C4-2B (cell line): ENCODE data around the gene ITPKA.

Source experiments
- H3K27ac ChIP-seq: fragments of 450-650 bp; 2 replicates; pipeline ENCODE4 v1.5.1; 2017
- CTCF ChIP-seq: fragments of 450-650 bp; conservative IDR thresholded peaks from 2 replicates; pipeline ENCODE4 v1.5.1; 2017; ENCODE audit warnings: mild to moderate bottlenecking
- ZFX ChIP-seq: fragments of 450-650 bp; IDR thresholded peaks from 2 replicates; pipeline ENCODE4 v1.6.1; 2017

ITPKA gene

DNA sequence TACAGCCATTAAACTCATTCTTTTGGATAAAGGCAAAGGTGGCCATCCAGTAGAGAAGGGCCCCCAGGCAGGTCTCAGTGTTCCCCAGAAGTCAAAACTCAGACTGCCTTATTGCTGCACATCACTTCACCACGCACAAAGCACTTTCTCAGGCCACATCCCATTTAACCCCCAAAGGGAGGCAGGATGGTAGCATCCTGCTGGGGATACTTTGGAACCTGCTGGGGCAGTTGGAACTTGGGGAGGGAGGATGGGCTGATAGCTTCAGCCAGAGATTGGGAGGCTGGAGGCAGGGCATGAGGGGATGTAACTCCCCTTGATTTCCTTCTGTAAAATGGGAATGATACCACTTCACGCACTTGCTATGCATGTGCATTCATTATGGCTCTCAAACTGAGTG, 5.0 kb downstream of the ITPKA start:
- no peak overlapping the region for H3K27ac ChIP-seq
- no peak for TF ChIP-seq ZFX
- TF ChIP-seq CTCF: no peak

DNA sequence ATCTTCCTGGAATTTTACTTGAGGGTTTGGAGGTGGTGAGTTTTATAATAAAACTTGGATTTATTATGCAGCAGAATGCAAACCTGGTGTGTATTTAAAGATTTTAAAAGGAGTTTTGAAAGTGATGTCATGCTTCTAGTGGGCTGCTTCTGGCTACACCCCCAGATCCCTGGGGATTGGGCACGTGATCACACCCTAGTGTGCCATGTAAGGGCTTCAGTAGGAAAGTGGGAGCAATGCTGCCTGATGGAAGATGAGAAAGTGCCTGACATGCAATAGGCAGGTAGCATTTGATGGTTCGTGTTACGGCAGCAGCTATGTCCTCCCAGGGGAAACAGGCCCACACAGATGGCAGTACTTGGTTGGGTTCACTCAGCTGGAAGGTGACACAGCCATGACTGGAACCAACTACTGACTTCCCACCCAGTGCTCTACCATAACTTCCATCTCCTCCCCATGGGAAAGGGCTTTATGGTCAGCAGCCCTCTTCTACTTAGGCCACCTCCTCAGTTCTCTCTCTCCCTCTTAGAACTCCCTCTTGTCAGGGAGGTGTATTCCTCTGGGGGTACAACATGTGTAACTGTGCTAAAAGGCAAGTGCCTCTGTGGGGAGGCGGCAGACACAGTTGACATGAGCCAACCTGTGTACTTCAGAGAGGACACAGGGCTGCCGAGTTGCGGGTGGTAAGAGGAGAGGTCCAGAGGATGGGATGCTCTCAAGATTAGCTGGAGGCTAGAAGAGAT, 5.6 kb downstream of the ITPKA start:
- TF ChIP-seq ZFX: no peak
- TF ChIP-seq CTCF: no peak
- no peak overlapping the region for H3K27ac ChIP-seq

DNA sequence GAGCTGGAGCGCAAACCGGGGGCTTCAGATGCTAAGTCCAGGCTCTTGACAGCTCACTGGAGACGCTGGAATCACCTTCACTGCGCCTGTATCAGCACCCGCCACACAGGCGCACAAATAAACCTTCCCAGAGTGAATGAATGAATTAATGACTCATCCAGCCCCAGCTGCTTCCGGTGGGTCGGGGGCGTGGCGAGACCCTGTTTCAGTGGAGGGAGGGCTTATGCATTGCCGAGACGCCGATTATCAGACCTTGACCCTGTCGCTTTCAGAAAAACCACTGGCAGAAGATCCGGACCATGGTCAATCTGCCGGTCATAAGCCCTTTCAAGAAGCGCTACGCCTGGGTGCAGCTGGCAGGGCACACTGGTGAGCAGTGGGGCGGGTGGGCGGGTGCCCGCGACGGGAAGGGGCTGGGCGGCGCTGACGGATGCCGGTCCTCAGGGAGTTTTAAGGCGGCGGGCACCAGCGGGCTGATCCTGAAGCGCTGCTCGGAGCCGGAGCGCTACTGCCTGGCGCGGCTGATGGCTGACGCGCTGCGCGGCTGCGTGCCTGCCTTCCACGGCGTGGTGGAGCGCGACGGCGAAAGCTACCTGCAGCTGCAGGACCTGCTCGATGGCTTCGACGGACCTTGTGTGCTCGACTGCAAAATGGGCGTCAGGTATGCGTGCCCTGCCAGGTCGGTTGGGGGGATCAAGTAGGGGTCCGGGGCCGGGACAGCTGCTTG, 7.7 kb downstream of the ITPKA start:
- TF ChIP-seq ZFX: no peak
- no peak for TF ChIP-seq CTCF
- no peak overlapping the region for H3K27ac ChIP-seq

DNA sequence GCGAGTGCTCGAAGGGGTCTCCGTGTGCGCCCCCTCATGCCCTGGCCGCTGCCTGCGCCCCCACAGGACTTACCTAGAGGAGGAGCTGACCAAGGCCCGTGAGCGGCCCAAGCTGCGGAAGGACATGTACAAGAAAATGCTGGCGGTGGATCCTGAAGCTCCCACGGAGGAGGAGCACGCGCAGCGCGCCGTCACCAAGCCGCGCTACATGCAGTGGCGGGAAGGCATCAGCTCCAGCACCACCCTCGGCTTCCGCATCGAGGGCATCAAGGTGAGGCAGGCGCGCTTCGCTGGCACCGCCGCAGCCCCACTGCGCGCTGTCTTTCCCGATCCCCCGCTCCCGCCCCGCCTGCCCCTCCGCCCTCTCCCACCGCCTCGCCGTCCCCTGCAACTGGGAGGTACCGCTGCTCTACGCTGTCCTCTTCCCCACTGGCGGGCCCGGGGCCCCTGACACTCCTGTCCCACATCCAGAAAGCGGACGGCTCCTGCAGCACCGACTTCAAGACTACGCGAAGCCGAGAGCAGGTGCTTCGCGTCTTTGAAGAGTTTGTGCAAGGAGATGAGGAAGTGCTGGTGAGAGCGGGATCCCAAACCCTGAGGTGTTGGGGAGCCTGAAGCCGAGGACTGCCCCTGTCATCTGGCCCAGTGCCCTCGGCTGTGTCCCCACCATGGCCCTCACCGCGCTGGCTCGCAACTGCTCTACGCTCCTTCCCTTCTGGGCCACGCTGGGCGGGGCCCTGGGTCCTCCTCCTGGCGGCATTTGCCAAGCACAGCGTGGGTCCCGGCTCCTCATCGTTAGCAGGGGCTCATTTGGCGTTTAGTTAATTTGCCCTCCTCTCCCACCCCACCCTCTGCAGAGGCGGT, 8.5 kb downstream of the ITPKA start:
- TF ChIP-seq CTCF (no peak), ZFX (no peak)

DNA sequence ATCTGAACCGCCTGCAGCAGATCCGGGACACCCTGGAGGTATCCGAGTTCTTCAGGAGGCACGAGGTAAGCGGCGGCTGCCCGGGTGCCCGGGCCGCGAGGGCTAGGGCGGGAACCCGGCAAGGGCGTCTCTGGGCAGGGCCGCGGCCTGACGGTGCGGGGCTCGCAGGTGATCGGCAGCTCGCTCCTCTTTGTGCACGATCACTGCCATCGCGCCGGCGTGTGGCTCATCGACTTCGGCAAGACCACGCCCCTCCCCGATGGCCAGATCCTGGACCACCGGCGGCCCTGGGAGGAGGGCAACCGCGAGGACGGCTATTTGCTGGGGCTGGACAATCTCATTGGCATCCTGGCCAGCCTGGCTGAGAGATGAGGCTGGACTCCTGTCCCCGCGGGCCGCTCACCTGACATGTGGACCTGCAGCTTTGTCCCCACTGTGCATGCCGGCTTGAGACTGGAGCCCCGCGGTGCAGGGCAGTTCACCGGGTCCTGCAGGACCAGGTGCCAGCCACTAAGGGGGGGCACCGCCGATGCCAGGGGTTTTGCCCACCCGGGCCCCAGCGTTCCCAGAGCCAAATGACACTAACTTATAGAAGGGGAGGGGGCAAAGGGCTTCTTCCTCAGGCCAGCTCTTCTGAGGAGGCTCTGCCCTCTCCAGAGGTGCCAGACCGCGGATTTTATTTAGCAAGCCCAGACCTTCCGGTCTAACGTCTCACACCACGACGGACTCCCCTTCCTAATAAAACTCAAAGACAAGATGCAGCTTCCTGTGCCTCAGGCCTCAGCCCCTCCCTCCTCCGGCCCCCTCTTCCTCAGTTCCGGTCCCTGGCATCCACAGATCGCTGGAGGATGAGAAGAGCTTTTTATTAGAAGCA, 9.4 kb downstream of the ITPKA start:
- no peak for TF ChIP-seq CTCF
- no peak for TF ChIP-seq ZFX
- no peak overlapping the region for H3K27ac ChIP-seq

More for the DNA sequence above, 8.5 kb downstream of the ITPKA start:
- H3K27ac ChIP-seq: no peak overlapping the region

- TF ChIP-seq CTCF: no peak
Measured at GRCh38 chr15:41503669-41504010, 10.0 kb downstream of the ITPKA start.

More at GRCh38 chr15:41503669-41504010, 10.0 kb downstream of the ITPKA start:
- no peak overlapping the region for H3K27ac ChIP-seq
